Peyer's patch (tissue), 4 donors: ENCODE results near the gene SKI.

Experiments used
- CTCF ChIP-seq, 6 experiments: fragments of 450-650 bp in 4 of 6; fragments of 200-600 bp in 2 of 6; sonication (generic) in 1 of 6; IDR thresholded peaks; one replicate each; pipeline ENCODE4 v1.5.1; 2017 to 2019; ENCODE audit warnings: antibody characterized with exemption in 6 of 6, mild to moderate bottlenecking in 3 of 6, moderate library complexity in 1 of 6
- POLR2A ChIP-seq, 2 donors: fragments of 450-650 bp; IDR thresholded peaks; one replicate each; pipeline ENCODE4 v1.5.1; 2017; ENCODE audit warnings: antibody characterized with exemption in 2 of 2, mild to moderate bottlenecking in 2 of 2, moderate library complexity in 2 of 2

DNA sequence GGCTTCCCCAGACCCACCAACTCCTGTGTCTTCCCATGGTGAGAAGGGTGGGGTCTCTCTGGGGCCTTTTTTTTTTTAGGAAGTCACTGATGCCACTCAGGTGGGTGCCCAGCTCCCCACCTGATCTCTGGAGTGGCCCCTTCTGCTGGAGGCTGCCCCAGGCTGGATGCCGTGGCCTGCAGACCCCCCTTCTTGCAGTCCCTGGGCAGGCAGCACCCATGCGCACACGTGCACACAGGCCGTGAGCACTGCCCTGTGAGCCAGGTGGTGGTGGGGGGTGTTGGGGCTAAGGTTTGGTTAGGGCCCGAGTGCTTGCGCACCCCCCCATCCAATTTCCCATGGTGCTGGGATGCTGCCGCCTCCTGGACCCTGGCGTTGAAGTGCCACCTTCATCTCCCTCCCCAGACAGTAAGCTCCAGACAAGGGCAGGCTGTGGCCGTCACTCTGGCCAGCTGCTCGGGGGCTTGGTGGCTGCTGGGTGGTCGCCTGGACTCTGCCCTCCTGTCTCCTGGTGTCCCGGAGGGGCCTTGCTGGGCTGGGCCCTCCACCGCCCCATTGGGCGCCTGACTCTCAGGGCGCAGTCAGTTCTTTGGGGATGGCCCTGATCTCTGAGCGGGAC is 50.6 kb downstream of the SKI start:
- TF ChIP-seq POLR2A (IDR thresholded peaks at IDR 0.05) (no peak), CTCF (IDR thresholded peaks at IDR 0.05) (no peak)
